Trophoblast cell (in vitro differentiated cells and primary cell): ENCODE results near the gene SFXN4.
A peak's percentile ranks its signal among the peaks of the same experiment; 100 is the strongest.
"Not testable (repeated sequence)": the region's sequence is repeated elsewhere in the genome, so short reads cannot be mapped to it uniquely, and the experiment has no call there.

Experiments used
- DNase-seq, 2 donors: peaks; one replicate each; pipeline ENCODE4 v3.0.0-alpha.2; 2016
- H2AFZ ChIP-seq: 2 replicates; pipeline ENCODE4 v1.6.1; 2013; ENCODE audit warnings: low read length, moderate library complexity, mild to moderate bottlenecking; ENCODE audit not compliant: insufficient read depth, poor library complexity
- H2AK5ac ChIP-seq: 2 replicates; pipeline ENCODE4 v1.6.1; 2013; ENCODE audit warnings: mild to moderate bottlenecking, low read length
- H2BK120ac ChIP-seq: 2 replicates; pipeline ENCODE4 v1.6.1; 2013; ENCODE audit warnings: low read length, mild to moderate bottlenecking, moderate library complexity; ENCODE audit not compliant: insufficient read depth, poor library complexity
- H2BK12ac ChIP-seq: 2 replicates; pipeline ENCODE4 v1.6.1; 2013; ENCODE audit warnings: mild to moderate bottlenecking, low read length, moderate library complexity
- H2BK5ac ChIP-seq: 2 replicates; pipeline ENCODE4 v1.6.1; 2013; ENCODE audit warnings: low read length, low read depth, moderate library complexity, mild to moderate bottlenecking; ENCODE audit not compliant: poor library complexity
- H3K14ac ChIP-seq: 2 replicates; pipeline ENCODE4 v1.6.1; 2013; ENCODE audit warnings: mild to moderate bottlenecking, low read length
- H3K18ac ChIP-seq: 2 replicates; pipeline ENCODE4 v1.6.1; 2013; ENCODE audit warnings: mild to moderate bottlenecking, low read length
- H3K23ac ChIP-seq: 2 replicates; pipeline ENCODE4 v1.6.1; 2013; ENCODE audit warnings: low read length
- H3K27ac ChIP-seq: 2 replicates; pipeline ENCODE4 v1.5.1; 2013; ENCODE audit warnings: low read depth, mild to moderate bottlenecking, inconsistent platforms, low read length, moderate library complexity
- H3K27me3 ChIP-seq: 2 replicates; pipeline ENCODE4 v1.6.1; 2013; ENCODE audit warnings: inconsistent platforms, mild to moderate bottlenecking, low read length, moderate library complexity; ENCODE audit not compliant: insufficient read depth
- H3K36me3 ChIP-seq, 2 experiments: 1 replicate in 1 of 2; 2 replicates in 1 of 2; pipeline ENCODE4 v1.6.1; 2013; ENCODE audit warnings: low read length in 2 of 2, mild to moderate bottlenecking in 2 of 2, moderate library complexity in 1 of 2; ENCODE audit not compliant: insufficient read depth in 2 of 2, control insufficient read depth in 1 of 2
- H3K4ac ChIP-seq: 2 replicates; pipeline ENCODE4 v1.6.1; 2013; ENCODE audit warnings: low read depth, mild to moderate bottlenecking, low read length, moderate library complexity
- H3K4me1 ChIP-seq, 2 experiments: 1 replicate in 1 of 2; 2 replicates in 1 of 2; pipeline ENCODE4 v1.6.1; 2013; ENCODE audit warnings: low read length in 2 of 2, mild to moderate bottlenecking in 2 of 2, moderate library complexity in 1 of 2; ENCODE audit not compliant: insufficient read depth in 2 of 2, control insufficient read depth in 1 of 2
- H3K4me2 ChIP-seq: 2 replicates; pipeline ENCODE4 v1.6.1; 2013; ENCODE audit warnings: inconsistent platforms, mild to moderate bottlenecking, low read length, moderate library complexity
- H3K4me3 ChIP-seq: 2 replicates; pipeline ENCODE4 v1.5.1; 2013; ENCODE audit warnings: mild to moderate bottlenecking, low read depth, low read length, inconsistent platforms
- H3K79me1 ChIP-seq: one replicate; pipeline ENCODE4 v1.6.1; 2013; ENCODE audit warnings: low read length
- H3K79me2 ChIP-seq: 2 replicates; pipeline ENCODE4 v1.6.1; 2013; ENCODE audit warnings: low read length, mild to moderate bottlenecking; ENCODE audit not compliant: control insufficient read depth, insufficient read depth, poor library complexity
- H3K9ac ChIP-seq: 2 replicates; pipeline ENCODE4 v1.6.1; 2013; ENCODE audit warnings: mild to moderate bottlenecking, low read length
- H3K9me3 ChIP-seq: 2 replicates; pipeline ENCODE4 v1.6.1; 2013; ENCODE audit warnings: low read depth, mild to moderate bottlenecking, control low read depth, inconsistent platforms, low read length; ENCODE audit not compliant: insufficient read depth
- H4K12ac ChIP-seq: 2 replicates; pipeline ENCODE4 v1.6.1; 2013; ENCODE audit warnings: low read depth, mild to moderate bottlenecking, low read length, moderate library complexity
- H4K8ac ChIP-seq: 2 replicates; pipeline ENCODE4 v1.6.1; 2013; ENCODE audit warnings: low read depth, mild to moderate bottlenecking, low read length, moderate library complexity
- H4K91ac ChIP-seq: one replicate; pipeline ENCODE4 v1.6.1; 2013; ENCODE audit warnings: low read depth, mild to moderate bottlenecking, low read length, moderate library complexity
- WGBS: extraction: QIAGEN DNeasy Blood & Tissue Kit; methylation state at CpG from one replicate; pipeline ENCODE4 v1.1.7; 2013; ENCODE audit warnings: missing lambda C conversion rate; ENCODE audit not compliant: insufficient read length, insufficient coverage; ENCODE audit errors: extremely low coverage; 5-methylcytosine and 5-hydroxymethylcytosine counted together

Gene SFXN4

DNA sequence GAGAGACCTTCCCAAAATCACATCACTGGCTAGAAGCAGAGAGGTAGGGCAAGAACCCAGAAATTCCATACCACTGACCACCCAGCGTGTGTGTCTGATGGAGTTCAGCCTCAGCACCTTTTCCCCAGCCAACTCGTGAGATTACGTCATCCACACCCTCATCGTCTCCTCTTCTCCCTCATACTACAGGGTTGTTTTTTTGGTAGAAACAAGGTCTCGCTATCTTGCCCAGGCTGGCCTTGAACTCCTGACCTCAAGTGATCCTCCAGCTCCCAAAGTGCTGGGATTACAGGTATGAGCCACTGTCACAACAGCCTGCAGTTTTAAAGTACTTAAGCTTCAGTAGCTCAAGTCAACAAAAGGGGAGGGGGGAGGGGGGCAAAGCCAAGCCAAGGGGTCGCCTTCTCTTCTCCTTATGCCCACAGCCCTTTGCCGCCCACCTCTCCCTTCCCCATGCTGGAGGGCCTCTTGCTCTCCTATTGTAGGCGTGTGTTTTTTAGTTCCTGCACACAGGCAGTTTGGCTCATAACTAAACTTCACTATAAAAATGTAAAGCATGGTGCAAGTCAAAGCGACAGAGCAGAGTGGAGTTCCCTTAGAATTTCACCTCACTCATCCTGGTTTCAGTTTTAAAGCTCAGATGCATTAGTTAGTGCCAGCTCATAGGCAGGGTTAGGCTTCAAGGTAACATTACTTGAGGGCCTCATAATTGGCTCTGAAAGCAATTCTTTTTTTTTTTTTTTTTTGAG lies 18.3 kb upstream of the SFXN4 start:
- WGBS, result no CpG with 5 or more reads among the region's 9 CpGs
- no peak overlapping the region for H2AK5ac ChIP-seq
- H3K14ac ChIP-seq, result no peak overlapping the region
- no peak overlapping the region for H3K4ac ChIP-seq
- no peak overlapping the region for H4K91ac ChIP-seq
- no peaks in the 10 kb centered on the region for H3K27me3 ChIP-seq
- H3K79me2 ChIP-seq, result no peaks in the 10 kb centered on the region
- H3K23ac ChIP-seq, result no peak overlapping the region
- H3K9me3 ChIP-seq, result no peaks in the 10 kb centered on the region
- no peak overlapping the region for H3K4me2 ChIP-seq
- no peak overlapping the region for H2BK12ac ChIP-seq
- H3K18ac ChIP-seq, result no peak overlapping the region
- no peak overlapping the region for H3K4me3 ChIP-seq
- no peak overlapping the region for H4K8ac ChIP-seq
- no peak overlapping the region for H4K12ac ChIP-seq
- H3K4me1 ChIP-seq, result no peaks in the 10 kb centered on the region
- H3K36me3 ChIP-seq, result no peaks in the 10 kb centered on the region
- no peak overlapping the region for H2AFZ ChIP-seq
- peak overlapping the region; percentile 72 for H3K9ac ChIP-seq
- no peak overlapping the region for H3K27ac ChIP-seq
- H2BK120ac ChIP-seq, result no peak overlapping the region
- H2BK5ac ChIP-seq, result no peak overlapping the region
- peaks cover 1% of the 10 kb centered on the region for H3K79me1 ChIP-seq
- peak in 1 of 2 donors; percentile 30 for DNase-seq

DNA sequence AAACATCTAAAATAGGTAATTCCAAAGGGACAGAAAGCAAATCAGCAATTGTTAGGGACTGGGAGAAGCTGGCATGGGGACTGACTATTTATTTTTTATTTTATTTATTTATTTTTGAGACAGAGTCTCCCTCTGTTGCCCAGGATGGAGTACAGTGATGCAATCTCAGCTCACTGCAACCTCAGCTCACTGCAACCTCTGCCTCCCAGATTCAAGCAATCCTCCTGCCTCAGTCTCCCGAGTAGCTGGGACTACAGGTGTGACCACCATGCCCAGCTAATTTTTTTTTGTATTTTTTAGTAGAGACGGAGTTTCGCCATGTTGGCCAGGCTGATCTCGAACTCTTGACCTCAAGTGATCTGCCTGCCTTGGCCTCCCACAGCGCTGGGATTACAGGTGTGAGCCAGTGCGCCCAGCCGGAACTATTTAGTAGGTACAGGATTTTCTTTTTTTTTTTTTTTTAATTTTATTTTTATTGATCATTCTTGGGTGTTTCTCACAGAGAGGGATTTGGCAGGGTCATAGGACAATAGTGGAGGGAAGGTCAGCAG lies 15.4 kb upstream of the SFXN4 start:
- not testable (repeated sequence) for H2BK120ac ChIP-seq, H3K18ac ChIP-seq, H4K91ac ChIP-seq, H3K27me3 ChIP-seq, H3K9ac ChIP-seq, H2AK5ac ChIP-seq, H3K4me2 ChIP-seq, DNase-seq, H3K79me2 ChIP-seq, H3K23ac ChIP-seq, H3K79me1 ChIP-seq, H3K14ac ChIP-seq, H4K8ac ChIP-seq, H2BK5ac ChIP-seq, H3K27ac ChIP-seq, H2BK12ac ChIP-seq, H3K9me3 ChIP-seq, H2AFZ ChIP-seq, H3K36me3 ChIP-seq, H3K4me3 ChIP-seq, H3K4ac ChIP-seq, H4K12ac ChIP-seq
- peaks cover 8 to 12% of the 10 kb centered on the region in 2 experiments for H3K4me1 ChIP-seq
- no CpG with 5 or more reads among the region's 7 CpGs for WGBS

- peak within 1 kb of the TSS; percentile 58 for H3K4me2 ChIP-seq
- H4K12ac ChIP-seq, result peak within 1 kb of the TSS; percentile 68
- H3K79me1 ChIP-seq, result peaks cover 8% of the 10 kb centered on the region
- peak within 1 kb of the TSS; percentile 68 for H3K18ac ChIP-seq
- no peak within 1 kb of the TSS for H2BK12ac ChIP-seq
- H3K14ac ChIP-seq, result peak within 1 kb of the TSS; percentile 89
- H3K4me1 ChIP-seq, result peaks cover 8 to 12% of the 10 kb centered on the region in 2 experiments
- DNase-seq, result peak; percentile 89 to 92
- peak within 1 kb of the TSS; percentile 89 for H4K8ac ChIP-seq
- H2BK5ac ChIP-seq, result peak within 1 kb of the TSS; percentile 50
- peak within 1 kb of the TSS; percentile 49 for H3K4ac ChIP-seq
- no peaks in the 10 kb centered on the region for H3K27me3 ChIP-seq
- peak within 1 kb of the TSS; percentile 92 for H3K4me3 ChIP-seq
- H3K36me3 ChIP-seq, result peaks cover 0 to 6% of the 10 kb centered on the region in 2 experiments
- peak within 1 kb of the TSS; percentile 73 for H3K27ac ChIP-seq
- H2AFZ ChIP-seq, result peak within 1 kb of the TSS; percentile 78
- no peaks in the 10 kb centered on the region for H3K9me3 ChIP-seq
- H4K91ac ChIP-seq, result peak within 1 kb of the TSS; percentile 73
- H3K23ac ChIP-seq, result no peak within 1 kb of the TSS
- peak within 1 kb of the TSS; percentile 28 for H2AK5ac ChIP-seq
- peaks cover 8% of the 10 kb centered on the region for H3K79me2 ChIP-seq
- H3K9ac ChIP-seq, result peak within 1 kb of the TSS; percentile 88
- peak within 1 kb of the TSS; percentile 81 for H2BK120ac ChIP-seq
- no CpG with 5 or more reads among the region's 45 CpGs for WGBS
Observed at GRCh38 chr10:119178372-119179119, 13.0 kb upstream of the SFXN4 start, which contains the start of gene PRDX3. TSS of gene PRDX3 (minus strand) at chr10:119178812. CDS start at chr10:119178790, 22 bp downstream.

GRCh38 chr10:119177708-119178371 lies 12.3 kb upstream of the SFXN4 start:
- H3K4me2 ChIP-seq, result peak overlapping the region; percentile 58
- peak overlapping the region; percentile 28 for H2AK5ac ChIP-seq
- H4K12ac ChIP-seq, result peak overlapping the region; percentile 68
- WGBS, result no CpG with 5 or more reads among the region's 21 CpGs
- H3K4me1 ChIP-seq, result peaks cover 8 to 12% of the 10 kb centered on the region in 2 experiments
- peak in 1 of 2 donors; percentile 21 for DNase-seq
- peaks cover 8% of the 10 kb centered on the region for H3K79me1 ChIP-seq
- H3K18ac ChIP-seq, result peak overlapping the region; percentile 65
- no peak overlapping the region for H2BK12ac ChIP-seq
- peak overlapping the region; percentile 92 for H3K4me3 ChIP-seq
- H2BK120ac ChIP-seq, result no peak overlapping the region
- peak overlapping the region; percentile 22 for H3K4ac ChIP-seq
- peak overlapping the region; percentile 83 for H4K8ac ChIP-seq
- H3K23ac ChIP-seq, result no peak overlapping the region
- H3K9me3 ChIP-seq, result no peaks in the 10 kb centered on the region
- H2BK5ac ChIP-seq, result peak overlapping the region; percentile 33
- peaks cover 0 to 6% of the 10 kb centered on the region in 2 experiments for H3K36me3 ChIP-seq
- peak overlapping the region; percentile 69 for H3K14ac ChIP-seq
- H3K79me2 ChIP-seq, result peaks cover 8% of the 10 kb centered on the region
- H3K27ac ChIP-seq, result peak overlapping the region; percentile 2
- peak overlapping the region; percentile 8 for H2AFZ ChIP-seq
- H3K9ac ChIP-seq, result peak overlapping the region; percentile 88
- H3K27me3 ChIP-seq, result no peaks in the 10 kb centered on the region
- H4K91ac ChIP-seq, result peak overlapping the region; percentile 73
